Liver (tissue), 9 donors: ENCODE measurements around the gene TSPAN18. TPM values are rescaled to one million over a fixed set of nuclear protein-coding genes. Genes with fewer than 3 reads are reported as not detected.
A peak's percentile ranks its signal among the peaks of the same experiment; 100 is the strongest.

ENCODE experiments used
- DNase-seq: peaks from one replicate; pipeline ENCODE4 v3.0.0-alpha.2; 2017; ENCODE audit warnings: low spot score
- H3K27ac ChIP-seq, 2 donors: one replicate each; pipeline ENCODE4 v1.7.0; 2013; ENCODE audit warnings: inconsistent platforms in 2 of 2, low read length in 2 of 2, control low read depth in 1 of 2, low read depth in 1 of 2, mild to moderate bottlenecking in 1 of 2
- H3K27me3 ChIP-seq, 4 donors: one replicate each; pipeline versions ENCODE4 v1.6.1 to v1.7.0; 2013; ENCODE audit warnings: low read length in 3 of 4, inconsistent platforms in 1 of 4, mild to moderate bottlenecking in 1 of 4, moderate library complexity in 1 of 4; ENCODE audit not compliant: control insufficient read depth in 4 of 4, insufficient read depth in 4 of 4
- H3K36me3 ChIP-seq, 4 donors: one replicate each; pipeline versions ENCODE4 v1.6.1 to v1.7.0; 2013; ENCODE audit warnings: low read length in 3 of 4, mild to moderate bottlenecking in 3 of 4, low read depth in 1 of 4, moderate library complexity in 1 of 4; ENCODE audit not compliant: control insufficient read depth in 4 of 4, insufficient read depth in 3 of 4
- H3K4me1 ChIP-seq, 4 donors: one replicate each; pipeline versions ENCODE4 v1.6.1 to v1.7.0; 2013; ENCODE audit warnings: low read length in 3 of 4, mild to moderate bottlenecking in 3 of 4, moderate library complexity in 1 of 4; ENCODE audit not compliant: control insufficient read depth in 4 of 4, insufficient read depth in 4 of 4
- H3K4me3 ChIP-seq, 3 donors: one replicate each; pipeline versions ENCODE4 v1.6.1 to v1.7.0; 2013; ENCODE audit warnings: low read length in 3 of 3, control low read depth in 1 of 3, low read depth in 1 of 3, mild to moderate bottlenecking in 1 of 3
- H3K9ac ChIP-seq, 2 donors: one replicate each; pipeline ENCODE4 v1.7.0; 2013; ENCODE audit warnings: low read length in 2 of 2, mild to moderate bottlenecking in 2 of 2, moderate library complexity in 2 of 2, control low read depth in 1 of 2, low read depth in 1 of 2
- H3K9me3 ChIP-seq, 4 donors: one replicate each; pipeline versions ENCODE4 v1.6.1 to v1.7.0; 2013; ENCODE audit warnings: low read length in 3 of 4; ENCODE audit not compliant: control insufficient read depth in 4 of 4
- ATF3 ChIP-seq: IDR thresholded peaks from 2 replicates; pipeline ENCODE4 v1.6.1; 2016; ENCODE audit warnings: antibody characterized with exemption
- CTCF ChIP-seq: fragments of 150-350 bp; IDR thresholded peaks from 2 replicates; pipeline ENCODE4 v1.5.1; 2017; ENCODE audit warnings: improper control_type of control experiment, low read depth, low read length; ENCODE audit not compliant: missing input control
- EGR1 ChIP-seq, 2 donors: IDR thresholded peaks; 2 replicates each; pipeline ENCODE4 v1.6.1; 2016 to 2018; ENCODE audit warnings: antibody characterized with exemption in 2 of 2, low read depth in 2 of 2
- FOXA2 ChIP-seq: IDR thresholded peaks from 2 replicates; pipeline ENCODE4 v1.6.1; 2016; ENCODE audit warnings: antibody characterized with exemption
- GABPA ChIP-seq, 2 donors: IDR thresholded peaks in 1 of 2; conservative IDR thresholded peaks in 1 of 2; 2 replicates each; pipeline ENCODE4 v1.6.1; 2016; ENCODE audit warnings: antibody characterized with exemption in 2 of 2, mild to moderate bottlenecking in 1 of 2, moderate library complexity in 1 of 2
- HNF4G ChIP-seq: IDR thresholded peaks from 2 replicates; pipeline ENCODE4 v1.6.1; 2016; ENCODE audit warnings: antibody characterized with exemption
- JUND ChIP-seq, 2 donors: IDR thresholded peaks; 2 replicates each; pipeline ENCODE4 v1.6.1; 2016; ENCODE audit warnings: antibody characterized with exemption in 2 of 2
- MAX ChIP-seq: IDR thresholded peaks from 2 replicates; pipeline ENCODE4 v1.6.1; 2016; ENCODE audit warnings: antibody characterized with exemption
- NR2F2 ChIP-seq: IDR thresholded peaks from 2 replicates; pipeline ENCODE4 v1.6.1; 2016; ENCODE audit warnings: antibody characterized with exemption
- RAD21 ChIP-seq, 2 donors: IDR thresholded peaks; 2 replicates each; pipeline ENCODE4 v1.6.1; 2016; ENCODE audit warnings: antibody characterized with exemption in 2 of 2, mild to moderate bottlenecking in 2 of 2
- REST ChIP-seq: IDR thresholded peaks from 2 replicates; pipeline ENCODE4 v1.6.1; 2016; ENCODE audit warnings: antibody characterized with exemption, mild to moderate bottlenecking
- SP1 ChIP-seq: IDR thresholded peaks from 2 replicates; pipeline ENCODE4 v1.6.1; 2018; ENCODE audit warnings: antibody characterized with exemption, mild to moderate bottlenecking
- TAF1 ChIP-seq: conservative IDR thresholded peaks from 2 replicates; pipeline ENCODE4 v1.6.1; 2016; ENCODE audit warnings: antibody characterized with exemption, mild to moderate bottlenecking
- YY1 ChIP-seq: IDR thresholded peaks from 2 replicates; pipeline ENCODE4 v1.6.1; 2016; ENCODE audit warnings: antibody characterized with exemption, mild to moderate bottlenecking
- WGBS: extraction: QIAGEN DNeasy Blood & Tissue Kit; methylation state at CpG from one replicate; pipeline ENCODE4 v1.1.7; 2013; 5-methylcytosine and 5-hydroxymethylcytosine counted together
- polyA plus RNA-seq, 2 donors: library from polyadenylated mRNA; stranded (reverse) in 1 of 2; unstranded in 1 of 2; fragments of 200-250 nt in 1 of 2; fragments of >200 nt in 1 of 2; fragmentation: Nextera tagmentation in 1 of 2; extraction: Ambion mirVana in 1 of 2; gene quantifications; one replicate each; pipeline versions ENCODE4 v1.2.1 to v1.2.3, GENCODE V29; 2013 to 2015
- total RNA-seq, 2 donors: library from RNA; depleted of rRNA; stranded (reverse); fragments of >200 nt; gene quantifications; one replicate each; pipeline ENCODE4 v1.2.3, GENCODE V29; 2014
- donor health status: healthy.
- donor health status: healthy.
- donor health status: healthy.
- donor health status: healthy.
- donor health status: healthy.

TSPAN18 gene
- total and polyA plus RNA-seq, 4 donors = 1.2 to 5.0 (median 2.8) TPM

GRCh38 chr11:44950625-44951476, 224.1 kb downstream of the TSPAN18 start, which contains the start of gene TP53I11:
TP53I11 (minus strand) TSS chr11:44950883; CDS start chr11:44938335, 12,548 bp downstream.
- peaks cover 0 to 11% (median 5%) of the 10 kb centered on the region in 4 donors for H3K4me1 ChIP-seq

GRCh38 chr11:44952082-44952481, 225.3 kb downstream of the TSPAN18 start:
- no peak overlapping the region for H3K27ac ChIP-seq
- no peak overlapping the region for H3K9ac ChIP-seq
- TF ChIP-seq GABPA (IDR thresholded peaks at IDR 0.05 in 1 of 2, conservative IDR thresholded peaks at IDR 0.05 in 1 of 2) (no peak), EGR1 (IDR thresholded peaks at IDR 0.05; ENCODE audit: low read depth in 2 of 2) (no peak), HNF4G (no peak), FOXA2 (no peak), SP1 (no peak), RAD21 (IDR thresholded peaks at IDR 0.05) (no peak), JUND (IDR thresholded peaks at IDR 0.05) (no peak), NR2F2 (no peak), ATF3 (no peak)
- no peak for DNase-seq
- H3K4me1 ChIP-seq = peaks cover 2 to 16% (median 8%) of the 10 kb centered on the region in 4 donors
- no peaks in the 10 kb centered on the region for H3K27me3 ChIP-seq
- H3K36me3 ChIP-seq = no peaks in the 10 kb centered on the region
- no peaks in the 10 kb centered on the region for H3K9me3 ChIP-seq
- no peak overlapping the region for H3K4me3 ChIP-seq
- 76% methylated on average over 2 of the region's 2 CpGs for WGBS

More at GRCh38 chr11:44950625-44951476, 224.1 kb downstream of the TSPAN18 start, which contains the start of gene TP53I11:
- Histone ChIP-seq H3K27me3 (no peaks in the 10 kb centered on the region), H3K4me3 (peak within 1 kb of the TSS in 2 of 3 donors; percentile 17 to 58), H3K9me3 (no peaks in the 10 kb centered on the region), H3K9ac (no peak within 1 kb of the TSS), H3K36me3 (no peaks in the 10 kb centered on the region), H3K27ac (peak within 1 kb of the TSS; percentile 40 to 66)
- DNase-seq = peak; percentile 46
- TF ChIP-seq ATF3 (no peak), CTCF (peak; percentile 40), RAD21 (IDR thresholded peaks at IDR 0.05) (peak; percentile 5 to 13)
- 12% methylated on average over 83 of the region's 83 CpGs for WGBS

GRCh38 chr11:44952500-44953260, 225.9 kb downstream of the TSPAN18 start:
- TF ChIP-seq REST = no peak
- no peak for TF ChIP-seq EGR1 (IDR thresholded peaks at IDR 0.05; ENCODE audit: low read depth in 2 of 2)
- no peak for TF ChIP-seq JUND (IDR thresholded peaks at IDR 0.05)
- TF ChIP-seq GABPA (IDR thresholded peaks at IDR 0.05 in 1 of 2, conservative IDR thresholded peaks at IDR 0.05 in 1 of 2) = no peak
- TF ChIP-seq YY1 = no peak
- no peak for TF ChIP-seq MAX
- no peak for TF ChIP-seq TAF1
- no peak for TF ChIP-seq SP1
- no peaks in the 10 kb centered on the region for H3K36me3 ChIP-seq
- no peak overlapping the region for H3K4me3 ChIP-seq
- H3K27me3 ChIP-seq = no peaks in the 10 kb centered on the region
- no peak overlapping the region for H3K9ac ChIP-seq
- peaks cover 2 to 21% (median 12%) of the 10 kb centered on the region in 4 donors for H3K4me1 ChIP-seq
- DNase-seq = no peak
- WGBS = 74% methylated on average over 3 of the region's 3 CpGs
- H3K27ac ChIP-seq = no peak overlapping the region
- H3K9me3 ChIP-seq = no peaks in the 10 kb centered on the region
